H9 (cell line): ENCODE results near the gene CEP55. TPM values are rescaled to one million over a fixed set of nuclear protein-coding genes. Genes with fewer than 3 reads are reported as not detected.

ENCODE experiments used
- DNase-seq: peaks from one replicate; pipeline ENCODE4 v3.0.0-alpha.2; 2017
- H2AFZ ChIP-seq: one replicate; pipeline ENCODE4 v1.6.1; 2013; ENCODE audit warnings: mild to moderate bottlenecking, low read length, control low read depth, moderate library complexity
- H2AK5ac ChIP-seq: 2 replicates; pipeline ENCODE4 v1.6.1; 2013; ENCODE audit warnings: low read length, control low read depth, mixed read lengths; ENCODE audit not compliant: insufficient read length
- H2BK120ac ChIP-seq: one replicate; pipeline ENCODE4 v1.6.1; 2013; ENCODE audit warnings: low read depth, mild to moderate bottlenecking, low read length, control low read depth, inconsistent platforms; ENCODE audit not compliant: poor library complexity, severe bottlenecking
- H2BK12ac ChIP-seq: 2 replicates; pipeline ENCODE4 v1.6.1; 2013; ENCODE audit warnings: low read length, control low read depth, mixed read lengths, low read depth; ENCODE audit not compliant: insufficient read length
- H2BK15ac ChIP-seq: 2 replicates; pipeline ENCODE4 v1.6.1; 2013; ENCODE audit warnings: low read depth, low read length, control low read depth
- H2BK20ac ChIP-seq: one replicate; pipeline ENCODE4 v1.6.1; 2013; ENCODE audit warnings: low read depth, mild to moderate bottlenecking, low read length, control low read depth, inconsistent platforms; ENCODE audit not compliant: poor library complexity, severe bottlenecking
- H2BK5ac ChIP-seq: 2 replicates; pipeline ENCODE4 v1.6.1; 2013; ENCODE audit warnings: low read length, control low read depth, mixed read lengths; ENCODE audit not compliant: insufficient read length
- H3K14ac ChIP-seq: 2 replicates; pipeline ENCODE4 v1.6.1; 2013; ENCODE audit warnings: low read length, control low read depth; ENCODE audit not compliant: insufficient read depth
- H3K18ac ChIP-seq: 2 replicates; pipeline ENCODE4 v1.6.1; 2013; ENCODE audit warnings: low read depth, mild to moderate bottlenecking, mixed read lengths, low read length, control low read depth; ENCODE audit not compliant: insufficient read length
- H3K23ac ChIP-seq: 2 replicates; pipeline ENCODE4 v1.6.1; 2013; ENCODE audit warnings: low read length, control low read depth, mixed read lengths, low read depth; ENCODE audit not compliant: insufficient read length
- H3K23me2 ChIP-seq: 2 replicates; pipeline ENCODE4 v1.6.1; 2013; ENCODE audit warnings: low read depth, mild to moderate bottlenecking, mixed read lengths, low read length, control low read depth; ENCODE audit not compliant: insufficient read length, poor library complexity, severe bottlenecking
- H3K27ac ChIP-seq: 2 replicates; pipeline ENCODE4 v1.5.1; 2013; ENCODE audit warnings: low read length, control low read depth, mixed read lengths, low read depth; ENCODE audit not compliant: insufficient read length
- H3K27me3 ChIP-seq: 2 replicates; pipeline ENCODE4 v1.6.1; 2013; ENCODE audit warnings: low read length, control low read depth, inconsistent platforms; ENCODE audit not compliant: insufficient read depth
- H3K4ac ChIP-seq: 2 replicates; pipeline ENCODE4 v1.6.1; 2013; ENCODE audit warnings: low read depth, mild to moderate bottlenecking, control low read depth, inconsistent platforms, low read length, moderate library complexity
- H3K4me1 ChIP-seq: 2 replicates; pipeline ENCODE4 v1.6.1; 2013; ENCODE audit warnings: low read length, control low read depth, inconsistent platforms; ENCODE audit not compliant: insufficient read depth
- H3K4me2 ChIP-seq: 2 replicates; pipeline ENCODE4 v1.6.1; 2013; ENCODE audit warnings: low read length, control low read depth, mixed read lengths; ENCODE audit not compliant: insufficient read length, insufficient read depth
- H3K56ac ChIP-seq: 2 replicates; pipeline ENCODE4 v1.6.1; 2013; ENCODE audit warnings: low read depth, mild to moderate bottlenecking, mixed read lengths, low read length, control low read depth; ENCODE audit not compliant: insufficient read length
- H3K79me1 ChIP-seq: 2 replicates; pipeline ENCODE4 v1.6.1; 2013; ENCODE audit warnings: low read depth, mild to moderate bottlenecking, moderate library complexity, low read length, control low read depth, inconsistent platforms; ENCODE audit not compliant: insufficient read depth, poor library complexity, severe bottlenecking
- H3K79me2 ChIP-seq: 2 replicates; pipeline ENCODE4 v1.6.1; 2013; ENCODE audit warnings: low read length, control low read depth, inconsistent platforms; ENCODE audit not compliant: insufficient read depth
- H3K9ac ChIP-seq: 2 replicates; pipeline ENCODE4 v1.6.1; 2013; ENCODE audit warnings: low read length, control low read depth, mixed read lengths; ENCODE audit not compliant: insufficient read length; ENCODE audit errors: extremely low read depth
- H3K9me3 ChIP-seq: one replicate; pipeline ENCODE4 v1.6.1; 2013; ENCODE audit warnings: low read depth, low read length, inconsistent platforms; ENCODE audit not compliant: control insufficient read depth
- H3T11ph ChIP-seq: one replicate; pipeline ENCODE4 v1.6.1; 2013; ENCODE audit warnings: mild to moderate bottlenecking, low read length, control low read depth, inconsistent platforms
- H4K20me1 ChIP-seq: one replicate; pipeline ENCODE4 v1.6.1; 2013; ENCODE audit not compliant: control insufficient read depth, insufficient read length, insufficient read depth
- H4K5ac ChIP-seq: 2 replicates; pipeline ENCODE4 v1.6.1; 2013; ENCODE audit warnings: low read depth, mild to moderate bottlenecking, mixed read lengths, low read length, control low read depth; ENCODE audit not compliant: insufficient read length
- H4K8ac ChIP-seq: replicated peaks from 2 replicates; pipeline ENCODE4 v1.6.1; 2013; ENCODE audit warnings: low read length, control low read depth, mixed read lengths, low read depth; ENCODE audit not compliant: insufficient read length
- H4K91ac ChIP-seq: 2 replicates; pipeline ENCODE4 v1.6.1; 2013; ENCODE audit warnings: low read depth, mild to moderate bottlenecking, moderate library complexity, mixed read lengths, low read length, control low read depth; ENCODE audit not compliant: insufficient read length
- H3K27ac Mint-ChIP-seq, 3 experiments: 2 replicates in 2 of 3; 3 replicates in 1 of 3; pipeline ENCODE4 v1.8.0; 2020 to 2021; ENCODE audit warnings: mixed read lengths in 3 of 3, mild to moderate bottlenecking in 1 of 3, moderate library complexity in 1 of 3
- H3K27me3 Mint-ChIP-seq: 2 replicates; pipeline ENCODE4 v1.8.0; 2021; ENCODE audit warnings: low read depth, mild to moderate bottlenecking, moderate library complexity, mixed read lengths
- H3K36me3 Mint-ChIP-seq, 3 experiments: 2 replicates in 2 of 3; 3 replicates in 1 of 3; pipeline ENCODE4 v1.8.0; 2020 to 2021; ENCODE audit warnings: low read depth in 3 of 3, mixed read lengths in 3 of 3; ENCODE audit not compliant: insufficient read depth in 1 of 3
- H3K4me1 Mint-ChIP-seq, 2 experiments: 2 replicates each; pipeline ENCODE4 v1.8.0; 2020; ENCODE audit warnings: mixed read lengths in 2 of 2
- H3K4me3 Mint-ChIP-seq, 2 experiments: 2 replicates in 1 of 2; 3 replicates in 1 of 2; pipeline ENCODE4 v1.8.0; 2020 to 2021; ENCODE audit warnings: mild to moderate bottlenecking in 2 of 2, mixed read lengths in 2 of 2, moderate library complexity in 1 of 2
- H3K9me3 Mint-ChIP-seq, 2 experiments: 2 replicates in 1 of 2; 3 replicates in 1 of 2; pipeline ENCODE4 v1.8.0; 2020; ENCODE audit warnings: mild to moderate bottlenecking in 2 of 2, mixed read lengths in 2 of 2, moderate library complexity in 1 of 2
- CTCF ChIP-seq: fragments of 200-600 bp; sonication (generic); conservative IDR thresholded peaks from 3 replicates; pipeline ENCODE4 v1.8.0; 2021; ENCODE audit warnings: antibody characterized with exemption, mild to moderate bottlenecking
- WGBS: extraction: QIAGEN DNeasy Blood & Tissue Kit; methylation state at CpG from one replicate; pipeline ENCODE4 v1.1.7; 2013; ENCODE audit warnings: missing lambda C conversion rate, low lambda C conversion rate, mixed read lengths; ENCODE audit not compliant: insufficient read length; ENCODE audit errors: extremely low coverage; 5-methylcytosine and 5-hydroxymethylcytosine counted together
- total RNA-seq: library from RNA; stranded (reverse); gene quantifications from 2 replicates; pipeline ENCODE4 v1.2.1, GENCODE V29; 2021

Gene CEP55
- total RNA-seq, 1 experiment from 2014 or later = 17.8 TPM

- Histone ChIP-seq H3T11ph (no peak overlapping the region), H4K8ac (no peak overlapping the region), H3K18ac (no peak overlapping the region), H3K9me3 (no peaks in the 10 kb centered on the region), H3K4me1 (no peaks in the 10 kb centered on the region), H3K9ac (no peak overlapping the region), H4K5ac (no peak overlapping the region), H3K56ac (no peak overlapping the region), H2AFZ (no peak overlapping the region), H2BK15ac (no peak overlapping the region), H3K27me3 (no peaks in the 10 kb centered on the region), H4K20me1 (no peaks in the 10 kb centered on the region), H2BK20ac (no peak overlapping the region), H3K4me2 (no peak overlapping the region), H4K91ac (no peak overlapping the region), H3K27ac (no peak overlapping the region), H2BK120ac (no peak overlapping the region), H2BK5ac (no peak overlapping the region), H2AK5ac (no peak overlapping the region), H3K14ac (no peak overlapping the region), H3K23ac (no peak overlapping the region), H3K79me1 (no peaks in the 10 kb centered on the region), H2BK12ac (no peak overlapping the region), H3K79me2 (no peaks in the 10 kb centered on the region), H3K4ac (no peak overlapping the region), H3K23me2 (no peaks in the 10 kb centered on the region)
- no peaks in the 10 kb centered on the region for H3K27me3 Mint-ChIP-seq
- WGBS = no CpG with 5 or more reads among the region's 7 CpGs
- no peak for DNase-seq
- H3K9me3 Mint-ChIP-seq = no peaks in the 10 kb centered on the region; a peak in 1 of 5 replicates
- H3K4me3 Mint-ChIP-seq = no peak overlapping the region
- H3K36me3 Mint-ChIP-seq = no peaks in the 10 kb centered on the region
- H3K4me1 Mint-ChIP-seq = peaks cover 15% of the 10 kb centered on the region in 2 experiments
- no peak overlapping the region; a peak in 1 of 7 replicates for H3K27ac Mint-ChIP-seq
- TF ChIP-seq CTCF = no peak
Observed at GRCh38 chr10:93473804-93474472, 22.5 kb upstream of the CEP55 start.
